Measurements from ENCODE around the gene NAA80.

The NAA80 gene

GRCh38 chr3:50299929-50300680 is 900 bp upstream of the NAA80 start:
- H3K27ac ChIP-seq: peak overlapping the region; percentile 82
- no peaks in the 10 kb centered on the region for H3K27me3 ChIP-seq (ENCODE audit: control insufficient read depth, insufficient read depth, low read length)
- peaks cover 17% of the 10 kb centered on the region for H3K4me1 ChIP-seq
- no peaks in the 10 kb centered on the region for H3K9me3 ChIP-seq (ENCODE audit: control insufficient read depth, low read length)
- H2AFZ ChIP-seq: peak overlapping the region; percentile 89
- peaks cover 2% of the 10 kb centered on the region for H3K79me2 ChIP-seq
- peak overlapping the region; percentile 69 for H3K4me3 ChIP-seq (ENCODE audit: low read depth, low read length)
- no peak for TF ChIP-seq CTCF (IDR thresholded peaks at IDR 0.05)
- H3K36me3 ChIP-seq (ENCODE audit: control insufficient read depth, insufficient read depth, low read length): no peaks in the 10 kb centered on the region
- H3K4me2 ChIP-seq (ENCODE audit: low read length): peak overlapping the region; percentile 64
- no peak overlapping the region for H3K9ac ChIP-seq

DNA sequence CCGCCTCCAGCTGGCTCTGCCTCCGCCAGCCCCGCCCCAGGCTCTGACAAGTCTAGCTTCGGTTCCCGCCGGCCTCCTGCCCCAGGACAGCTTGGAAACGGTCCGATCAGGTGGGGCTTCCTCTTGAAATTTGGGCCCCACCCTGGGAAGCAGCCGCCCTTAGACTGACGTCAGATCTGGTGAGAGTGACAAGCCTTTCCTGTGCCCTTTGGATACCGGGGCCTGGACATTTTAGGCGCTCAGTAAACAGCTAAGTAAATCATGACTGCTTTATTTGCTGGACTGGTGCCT is 378 bp upstream of the NAA80 start:
- H3K4me2 ChIP-seq (ENCODE audit: low read length): peak overlapping the region; percentile 64
- peaks cover 17% of the 10 kb centered on the region for H3K4me1 ChIP-seq
- H3K36me3 ChIP-seq (ENCODE audit: control insufficient read depth, insufficient read depth, low read length): no peaks in the 10 kb centered on the region
- H3K27me3 ChIP-seq (ENCODE audit: control insufficient read depth, insufficient read depth, low read length): no peaks in the 10 kb centered on the region
- peak overlapping the region; percentile 82 for H3K27ac ChIP-seq
- H3K9me3 ChIP-seq (ENCODE audit: control insufficient read depth, low read length): no peaks in the 10 kb centered on the region
- H3K4me3 ChIP-seq (ENCODE audit: low read depth, low read length): peak overlapping the region; percentile 69
- no peak overlapping the region for H3K9ac ChIP-seq
- H3K79me2 ChIP-seq: peaks cover 2% of the 10 kb centered on the region
- TF ChIP-seq CTCF (IDR thresholded peaks at IDR 0.05): no peak
- peak overlapping the region; percentile 89 for H2AFZ ChIP-seq

DNA sequence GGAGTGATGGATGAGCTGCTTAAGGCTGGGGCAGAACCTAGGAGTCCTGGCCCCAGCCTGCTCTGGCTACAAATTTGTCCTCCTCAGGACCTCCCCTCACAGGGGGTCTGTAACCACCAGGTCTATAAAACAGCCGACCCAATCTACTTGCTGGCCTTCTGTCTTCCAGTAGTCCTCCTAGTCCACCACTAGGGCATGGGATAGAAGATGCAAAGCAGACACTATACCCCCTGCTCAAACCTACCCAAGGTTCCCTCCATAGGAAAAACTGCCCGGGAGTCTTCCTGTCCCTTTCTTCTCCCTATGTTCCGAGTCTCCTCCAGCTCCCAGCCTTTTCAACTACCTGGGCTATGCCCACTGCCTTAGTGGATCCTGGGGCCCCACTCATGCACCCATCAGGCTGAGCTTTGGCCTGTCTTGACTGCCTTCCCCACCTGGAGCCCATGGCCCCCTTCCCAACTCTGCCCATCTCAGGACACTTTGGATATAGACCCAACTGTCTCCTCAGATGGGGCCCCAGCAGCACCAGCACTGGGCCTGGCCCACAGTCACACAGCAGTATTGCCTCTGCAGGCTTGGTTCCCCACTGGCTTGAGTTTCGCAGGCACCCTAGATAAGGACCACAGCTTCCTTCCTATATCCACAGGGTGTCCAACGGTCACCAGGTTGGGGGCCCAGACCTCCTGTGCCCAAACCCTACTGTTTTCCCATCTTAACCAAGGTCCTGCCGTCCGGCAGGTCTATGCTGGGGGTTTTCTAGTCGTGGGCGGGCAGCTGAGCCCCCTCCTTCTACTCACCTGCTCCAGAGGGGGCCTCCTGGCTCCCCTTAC is 1.1 kb downstream of the NAA80 start:
- peak overlapping the region; percentile 69 for H3K4me3 ChIP-seq (ENCODE audit: low read depth, low read length)

GRCh38 chr3:50297384-50297775 is 1.8 kb downstream of the NAA80 start:
- TF ChIP-seq CTCF (IDR thresholded peaks at IDR 0.05): no peak
- Histone ChIP-seq H3K36me3 (ENCODE audit: control insufficient read depth, insufficient read depth, low read length) (no peaks in the 10 kb centered on the region), H3K4me3 (ENCODE audit: low read depth, low read length) (no peak overlapping the region), H3K27ac (no peak overlapping the region), H3K27me3 (ENCODE audit: control insufficient read depth, insufficient read depth, low read length) (no peaks in the 10 kb centered on the region), H3K4me1 (peaks cover 22% of the 10 kb centered on the region), H2AFZ (no peak overlapping the region), H3K9ac (no peak overlapping the region), H3K79me2 (peaks cover 2% of the 10 kb centered on the region), H3K9me3 (ENCODE audit: control insufficient read depth, low read length) (no peaks in the 10 kb centered on the region), H3K4me2 (ENCODE audit: low read length) (no peak overlapping the region)

More for the DNA sequence above, 1.1 kb downstream of the NAA80 start:
- Histone ChIP-seq H2AFZ (peak overlapping the region; percentile 84), H3K9ac (no peak overlapping the region), H3K36me3 (ENCODE audit: control insufficient read depth, insufficient read depth, low read length) (no peaks in the 10 kb centered on the region), H3K79me2 (peaks cover 2% of the 10 kb centered on the region), H3K4me1 (peaks cover 17% of the 10 kb centered on the region), H3K27me3 (ENCODE audit: control insufficient read depth, insufficient read depth, low read length) (no peaks in the 10 kb centered on the region), H3K4me2 (ENCODE audit: low read length) (peak overlapping the region; percentile 93), H3K27ac (peak overlapping the region; percentile 67), H3K9me3 (ENCODE audit: control insufficient read depth, low read length) (no peaks in the 10 kb centered on the region)
- TF ChIP-seq CTCF (IDR thresholded peaks at IDR 0.05): no peak

Data from parathyroid adenoma (tissue), 2 donors.